Activated CD4-positive, alpha-beta memory T cell treated with anti-CD3 and anti-CD28 coated beads, Interleukin-2, amount 10 ng/mL, durations not matched to agents 7 days and 5 days (primary cell): Measurements from ENCODE around the gene PIK3AP1. TPM values are rescaled to one million over a fixed set of nuclear protein-coding genes. Genes with fewer than 3 reads are reported as not detected.

Experiments used
- CTCF ChIA-PET: fragments of 350-600 bp; sonication (Branson Sonifier 250); formaldehyde crosslinking; loops from one replicate; lab custom pipeline; 2021; ENCODE audit warnings: antibody characterized with exemption, inconsistent platforms; lab: Charles Lee
- POLR2A ChIA-PET: fragments of 350-600 bp; sonication (Branson Sonifier 250); formaldehyde crosslinking; loops from one replicate; lab custom pipeline; 2021; ENCODE audit warnings: antibody characterized with exemption; lab: Charles Lee
- DNase-seq: peaks from one replicate; pipeline ENCODE4 v3.0.0-alpha.2; 2020
- H3K27ac Mint-ChIP-seq: one replicate; pipeline ENCODE4 v1.8.0; 2021; ENCODE audit warnings: mild to moderate bottlenecking, mixed read lengths
- H3K27me3 Mint-ChIP-seq: one replicate; pipeline ENCODE4 v1.8.0; 2021; ENCODE audit warnings: mixed read lengths
- H3K36me3 Mint-ChIP-seq: one replicate; pipeline ENCODE4 v1.8.0; 2021; ENCODE audit warnings: low read depth, mixed read lengths
- H3K4me1 Mint-ChIP-seq: one replicate; pipeline ENCODE4 v1.8.0; 2021; ENCODE audit warnings: mixed read lengths
- H3K4me3 Mint-ChIP-seq: one replicate; pipeline ENCODE4 v1.8.0; 2021; ENCODE audit warnings: mild to moderate bottlenecking, mixed read lengths
- H3K9me3 Mint-ChIP-seq: one replicate; pipeline ENCODE4 v1.8.0; 2021; ENCODE audit warnings: mixed read lengths
- total RNA-seq, 2 experiments: library from RNA; stranded (reverse); gene quantifications; one replicate each; pipeline ENCODE4 v1.2.3, GENCODE V29; 2021

The PIK3AP1 gene
- total RNA-seq, 2 experiments from 2014 or later, result 5.7 to 6.6 TPM

GRCh38 chr10:96641396-96642295 is 78.7 kb downstream of the PIK3AP1 start:
- Mint-ChIP-seq H3K27me3 (no peaks in the 10 kb centered on the region), H3K4me1 (peaks cover 6% of the 10 kb centered on the region), H3K27ac (no peak overlapping the region), H3K4me3 (no peak overlapping the region), H3K9me3 (no peaks in the 10 kb centered on the region), H3K36me3 (no peaks in the 10 kb centered on the region)
- DNase-seq, result no peak
- CTCF ChIA-PET, result interaction anchor here (1.0 to 3.1 kb wide), 14 partner anchors 9 to 569 kb away, joined by 3 to 14 read pairs (median 6); no protein-coding TSS in a partner anchor
- POLR2A ChIA-PET, result interaction anchor here (0.9 to 1.2 kb wide), 3 partner anchors 32 to 191 kb away, joined by 4 to 5 read pairs (median 4); partner anchors contain the start of gene LCOR

DNA sequence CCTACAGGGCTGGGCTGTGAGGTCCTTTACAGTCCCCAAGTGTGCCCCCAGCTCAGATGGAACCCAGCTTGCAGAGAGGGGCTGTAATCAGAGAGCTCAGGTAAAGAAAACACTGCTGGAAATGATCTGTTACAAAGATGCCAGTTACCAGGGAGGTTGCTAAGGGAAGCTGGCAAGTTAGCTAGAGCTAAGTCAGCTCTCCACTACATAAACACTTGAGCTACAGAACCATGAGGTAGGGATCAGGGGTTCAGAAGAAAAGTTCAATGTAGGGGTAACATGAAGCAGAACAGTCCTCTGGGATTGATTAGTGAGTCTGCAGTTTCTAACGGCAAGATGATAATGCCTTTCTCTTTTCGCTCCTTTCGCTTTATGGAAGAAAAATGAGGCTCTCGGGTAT is 80.4 kb downstream of the PIK3AP1 start:
- Mint-ChIP-seq H3K27ac (no peak overlapping the region), H3K4me1 (peaks cover 2% of the 10 kb centered on the region), H3K36me3 (no peaks in the 10 kb centered on the region), H3K27me3 (no peaks in the 10 kb centered on the region), H3K4me3 (no peak overlapping the region), H3K9me3 (no peaks in the 10 kb centered on the region)
- ChIA-PET CTCF (interaction anchor here (0.9 to 3.1 kb wide), 10 partner anchors 7 to 398 kb away, joined by 3 to 14 read pairs (median 4); no protein-coding TSS in a partner anchor), POLR2A (no interaction called here)
- no peak for DNase-seq

GRCh38 chr10:96638696-96639095 is 81.6 kb downstream of the PIK3AP1 start:
- Mint-ChIP-seq H3K4me3 (no peak overlapping the region), H3K4me1 (peaks cover 2% of the 10 kb centered on the region), H3K9me3 (no peaks in the 10 kb centered on the region), H3K27ac (no peak overlapping the region), H3K36me3 (no peaks in the 10 kb centered on the region), H3K27me3 (no peaks in the 10 kb centered on the region)
- no peak for DNase-seq
- POLR2A ChIA-PET, result no interaction called here
- CTCF ChIA-PET, result interaction anchor here (1.0 to 3.1 kb wide), 4 partner anchors 10 to 399 kb away, joined by 3 to 14 read pairs (median 10); no protein-coding TSS in a partner anchor

DNA sequence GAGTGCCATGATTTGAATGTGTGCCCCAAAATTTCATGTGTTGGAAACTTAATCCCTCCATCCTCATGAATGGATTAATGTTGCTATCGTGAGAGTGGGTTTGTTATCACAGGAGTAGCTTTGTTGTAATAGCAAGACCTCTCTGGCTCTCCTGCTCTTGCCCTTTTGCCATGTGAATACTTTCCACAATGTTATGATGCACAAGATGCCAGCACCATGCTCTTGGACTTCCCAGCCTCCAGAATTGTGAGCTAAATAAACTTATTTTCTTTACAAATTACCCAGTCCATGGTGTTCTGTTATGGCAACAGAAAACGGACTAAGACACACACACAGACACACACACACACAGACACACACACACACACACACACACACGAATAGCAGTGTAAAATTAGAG is 82.2 kb downstream of the PIK3AP1 start:
- peaks cover 2% of the 10 kb centered on the region for H3K4me1 Mint-ChIP-seq
- no peak overlapping the region for H3K27ac Mint-ChIP-seq
- H3K27me3 Mint-ChIP-seq, result no peaks in the 10 kb centered on the region
- no peak overlapping the region for H3K4me3 Mint-ChIP-seq
- POLR2A ChIA-PET, result no interaction called here
- no peak for DNase-seq
- H3K9me3 Mint-ChIP-seq, result no peaks in the 10 kb centered on the region
- no peaks in the 10 kb centered on the region for H3K36me3 Mint-ChIP-seq
- CTCF ChIA-PET, result interaction anchor here (1.0 kb wide), 1 partner anchor 263 kb away, joined by 7 read pairs; no protein-coding TSS in a partner anchor

- Mint-ChIP-seq H3K27me3 (no peaks in the 10 kb centered on the region), H3K4me3 (no peak overlapping the region), H3K36me3 (no peaks in the 10 kb centered on the region), H3K27ac (no peak overlapping the region), H3K4me1 (peaks cover 2% of the 10 kb centered on the region), H3K9me3 (no peaks in the 10 kb centered on the region)
- no peak for DNase-seq
- ChIA-PET CTCF (no interaction called here), POLR2A (no interaction called here)
Observed at GRCh38 chr10:96637709-96638108, 82.6 kb downstream of the PIK3AP1 start.

GRCh38 chr10:96636551-96636950 is 83.8 kb downstream of the PIK3AP1 start:
- H3K27me3 Mint-ChIP-seq, result no peaks in the 10 kb centered on the region
- H3K27ac Mint-ChIP-seq, result no peak overlapping the region
- peaks cover 2% of the 10 kb centered on the region for H3K4me1 Mint-ChIP-seq
- POLR2A ChIA-PET, result no interaction called here
- no peak for DNase-seq
- H3K4me3 Mint-ChIP-seq, result no peak overlapping the region
- no peaks in the 10 kb centered on the region for H3K36me3 Mint-ChIP-seq
- CTCF ChIA-PET, result interaction anchor here (0.8 kb wide), 1 partner anchor 190 kb away, joined by 5 read pairs; no protein-coding TSS in a partner anchor
- no peaks in the 10 kb centered on the region for H3K9me3 Mint-ChIP-seq

- Mint-ChIP-seq H3K36me3 (no peaks in the 10 kb centered on the region), H3K27ac (no peak overlapping the region), H3K9me3 (no peaks in the 10 kb centered on the region), H3K4me3 (no peak overlapping the region), H3K4me1 (no peaks in the 10 kb centered on the region), H3K27me3 (no peaks in the 10 kb centered on the region)
- ChIA-PET POLR2A (no interaction called here), CTCF (interaction anchor here (0.7 to 1.0 kb wide), 3 partner anchors 8 to 447 kb away, joined by 3 to 6 read pairs (median 3); no protein-coding TSS in a partner anchor)
- DNase-seq, result no peak
Observed at GRCh38 chr10:96632974-96633710, 87.2 kb downstream of the PIK3AP1 start.

DNA sequence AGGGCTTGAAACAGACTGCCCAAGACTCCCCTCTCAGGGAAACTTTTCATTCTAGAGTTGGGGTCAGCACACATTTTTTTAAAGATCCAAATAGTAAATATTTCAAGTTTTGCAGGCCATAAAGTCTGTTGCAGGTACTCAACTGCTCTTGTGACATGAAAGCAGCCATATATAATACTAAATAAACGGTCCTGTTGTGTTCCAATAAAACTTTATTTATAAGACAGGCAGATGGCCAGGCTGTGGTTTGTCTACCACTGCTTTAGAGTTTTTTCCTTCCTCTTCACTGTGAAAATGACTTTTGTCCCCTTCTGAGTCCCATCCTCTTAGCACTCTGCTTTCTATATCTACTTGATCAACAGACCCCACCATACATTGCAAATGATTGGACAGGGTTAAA is 93.0 kb downstream of the PIK3AP1 start:
- Mint-ChIP-seq H3K4me1 (no peaks in the 10 kb centered on the region), H3K27me3 (no peaks in the 10 kb centered on the region), H3K4me3 (no peak overlapping the region), H3K9me3 (no peaks in the 10 kb centered on the region), H3K36me3 (no peaks in the 10 kb centered on the region), H3K27ac (no peak overlapping the region)
- POLR2A ChIA-PET, result no interaction called here
- CTCF ChIA-PET, result no interaction called here
- DNase-seq, result no peak

- ChIA-PET POLR2A (no interaction called here), CTCF (no interaction called here)
- Mint-ChIP-seq H3K36me3 (no peaks in the 10 kb centered on the region), H3K27me3 (no peaks in the 10 kb centered on the region), H3K4me3 (no peak overlapping the region), H3K27ac (no peak overlapping the region), H3K4me1 (no peaks in the 10 kb centered on the region), H3K9me3 (no peaks in the 10 kb centered on the region)
- DNase-seq, result no peak
Observed at GRCh38 chr10:96626795-96627194, 93.5 kb downstream of the PIK3AP1 start.

DNA sequence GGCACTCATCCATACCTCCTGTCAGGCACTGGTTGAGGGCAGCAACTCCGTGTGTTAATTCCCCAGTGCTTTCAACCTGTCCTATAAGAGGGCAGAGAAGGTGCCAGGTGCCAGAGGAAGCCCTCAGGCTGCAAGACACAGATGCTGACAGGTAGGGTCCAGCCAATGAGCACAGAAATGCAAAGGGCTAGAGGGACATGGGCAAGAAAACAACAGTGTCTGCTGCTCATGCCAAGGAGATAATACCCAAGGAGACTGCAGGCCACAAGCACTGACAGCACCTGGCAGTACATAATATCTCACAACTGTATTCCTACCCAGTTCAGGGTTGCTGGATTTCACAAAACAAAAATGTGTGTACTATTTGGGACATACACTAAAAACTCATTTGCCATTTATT is 95.1 kb downstream of the PIK3AP1 start:
- Mint-ChIP-seq H3K27me3 (no peaks in the 10 kb centered on the region), H3K9me3 (no peaks in the 10 kb centered on the region), H3K4me3 (no peak overlapping the region), H3K4me1 (no peaks in the 10 kb centered on the region), H3K36me3 (no peaks in the 10 kb centered on the region), H3K27ac (no peak overlapping the region)
- POLR2A ChIA-PET, result no interaction called here
- DNase-seq, result no peak
- CTCF ChIA-PET, result no interaction called here

GRCh38 chr10:96622013-96622787 is 98.1 kb downstream of the PIK3AP1 start:
- ChIA-PET POLR2A (no interaction called here), CTCF (interaction anchor here (0.7 kb wide), 1 partner anchor 18 kb away, joined by 3 read pairs; no protein-coding TSS in a partner anchor)
- H3K4me1 Mint-ChIP-seq, result no peaks in the 10 kb centered on the region
- H3K4me3 Mint-ChIP-seq, result no peak overlapping the region
- H3K27me3 Mint-ChIP-seq, result no peaks in the 10 kb centered on the region
- no peaks in the 10 kb centered on the region for H3K36me3 Mint-ChIP-seq
- no peak overlapping the region for H3K27ac Mint-ChIP-seq
- DNase-seq, result no peak
- no peaks in the 10 kb centered on the region for H3K9me3 Mint-ChIP-seq
